Measurements from ENCODE around the gene GCGR.

Gene GCGR

DNA sequence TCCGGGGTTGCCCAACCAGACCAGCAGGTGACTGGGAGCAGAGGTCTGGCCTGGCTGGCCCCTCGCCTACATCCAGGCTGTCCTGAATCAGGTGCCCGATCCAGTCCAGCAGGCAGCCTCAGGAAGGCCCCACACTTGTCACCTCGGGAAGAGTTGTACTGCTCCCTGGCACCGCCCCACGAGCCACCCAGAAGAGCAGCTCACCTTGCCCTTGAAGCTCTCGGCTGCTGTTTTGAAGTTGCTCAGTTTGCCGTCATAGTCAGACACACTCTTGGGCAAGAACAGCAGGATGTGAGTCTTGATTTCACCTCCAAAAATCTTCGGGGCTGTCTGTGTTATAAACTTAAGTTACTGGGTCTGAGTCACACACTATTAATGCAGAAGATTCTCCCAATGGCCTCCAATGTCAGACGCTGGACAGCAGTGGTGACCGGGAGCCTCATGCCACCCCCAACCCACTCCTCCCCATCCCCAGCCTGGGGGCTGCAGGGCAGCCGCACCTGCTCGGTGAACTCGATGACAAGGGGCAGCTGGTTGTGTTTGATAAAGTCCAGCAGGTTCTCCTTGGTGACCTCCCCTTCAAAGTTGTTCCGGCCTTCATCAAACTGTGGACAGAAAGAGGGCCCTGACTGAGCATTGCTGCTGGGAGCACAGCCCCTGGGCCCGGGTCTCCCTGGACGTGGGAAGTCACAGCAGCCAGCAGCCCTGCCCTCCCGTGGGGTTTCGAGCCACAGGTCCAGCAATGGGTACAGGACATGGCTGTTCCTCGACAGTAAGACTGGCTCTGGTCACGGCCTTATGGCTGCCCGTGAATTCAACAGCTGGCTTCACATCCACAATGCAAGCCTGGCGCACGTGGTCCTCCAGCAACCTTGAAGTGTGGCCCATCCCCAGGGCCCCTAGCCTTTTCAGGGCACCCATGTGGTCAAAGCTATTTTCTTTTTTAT is 43.1 kb downstream of the GCGR start:
- DNase-seq (ENCODE audit: low spot score) = no peak

DNA sequence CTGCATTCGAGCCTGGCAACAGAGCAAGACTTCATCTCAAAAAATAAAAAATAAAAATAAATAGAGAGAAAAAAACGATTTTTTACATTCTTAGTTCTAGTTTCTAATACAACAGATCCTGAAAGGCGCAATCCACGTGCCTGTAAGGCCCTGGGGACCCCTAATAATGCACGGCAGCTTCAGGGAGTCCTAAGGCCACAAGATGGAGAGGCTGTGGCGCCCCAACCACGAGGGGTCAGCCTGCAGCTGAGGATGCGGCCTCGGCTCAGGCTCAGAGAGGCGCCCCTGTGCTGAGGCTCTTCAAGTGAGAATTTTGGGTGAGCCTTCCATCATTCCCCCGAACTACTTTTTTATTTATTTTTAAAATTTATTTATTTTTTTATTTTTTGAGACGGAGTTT is 45.5 kb downstream of the GCGR start:
- no peak for DNase-seq (ENCODE audit: low spot score)

DNA sequence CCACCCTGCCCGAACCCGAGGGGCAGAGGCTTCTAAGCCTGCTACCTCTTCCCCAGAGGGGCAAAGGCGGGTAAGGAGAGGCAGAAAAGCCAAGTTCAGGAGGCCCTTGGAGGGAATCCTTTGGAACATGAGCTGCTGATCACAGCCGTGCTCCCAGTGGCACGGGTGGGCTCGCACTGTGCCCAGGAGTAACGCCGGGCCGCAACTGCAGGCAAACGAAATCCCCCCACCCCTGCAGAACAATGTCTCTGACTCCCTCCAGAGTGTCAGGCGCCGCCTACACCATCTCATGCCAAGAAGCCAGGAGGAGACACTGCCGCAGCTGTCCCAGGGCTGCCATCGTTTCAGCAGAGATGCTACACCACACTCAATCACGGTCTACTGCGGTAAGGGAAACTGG is 47.5 kb downstream of the GCGR start:
- no peak for DNase-seq (ENCODE audit: low spot score)

DNA sequence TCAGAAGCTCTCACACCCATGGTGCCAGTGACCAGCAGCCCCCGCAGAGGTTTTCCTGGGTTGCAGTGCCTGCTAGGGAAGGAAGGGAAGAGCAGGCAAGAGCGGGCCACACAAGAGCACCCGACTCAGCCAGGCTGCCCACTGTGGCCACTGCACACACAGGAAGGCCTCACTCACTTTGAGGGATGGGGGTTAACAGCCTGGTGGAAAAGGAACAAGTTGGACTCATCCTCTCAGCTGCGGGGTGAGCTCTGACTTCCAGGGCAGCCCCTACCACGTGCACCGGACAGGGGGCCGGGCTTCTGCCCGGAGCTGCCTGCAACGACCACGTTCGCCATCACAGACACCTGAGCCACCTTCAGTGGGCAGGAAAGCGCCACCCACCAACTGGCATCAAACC is 48.3 kb downstream of the GCGR start:
- DNase-seq (ENCODE audit: low spot score) = no peak

DNA sequence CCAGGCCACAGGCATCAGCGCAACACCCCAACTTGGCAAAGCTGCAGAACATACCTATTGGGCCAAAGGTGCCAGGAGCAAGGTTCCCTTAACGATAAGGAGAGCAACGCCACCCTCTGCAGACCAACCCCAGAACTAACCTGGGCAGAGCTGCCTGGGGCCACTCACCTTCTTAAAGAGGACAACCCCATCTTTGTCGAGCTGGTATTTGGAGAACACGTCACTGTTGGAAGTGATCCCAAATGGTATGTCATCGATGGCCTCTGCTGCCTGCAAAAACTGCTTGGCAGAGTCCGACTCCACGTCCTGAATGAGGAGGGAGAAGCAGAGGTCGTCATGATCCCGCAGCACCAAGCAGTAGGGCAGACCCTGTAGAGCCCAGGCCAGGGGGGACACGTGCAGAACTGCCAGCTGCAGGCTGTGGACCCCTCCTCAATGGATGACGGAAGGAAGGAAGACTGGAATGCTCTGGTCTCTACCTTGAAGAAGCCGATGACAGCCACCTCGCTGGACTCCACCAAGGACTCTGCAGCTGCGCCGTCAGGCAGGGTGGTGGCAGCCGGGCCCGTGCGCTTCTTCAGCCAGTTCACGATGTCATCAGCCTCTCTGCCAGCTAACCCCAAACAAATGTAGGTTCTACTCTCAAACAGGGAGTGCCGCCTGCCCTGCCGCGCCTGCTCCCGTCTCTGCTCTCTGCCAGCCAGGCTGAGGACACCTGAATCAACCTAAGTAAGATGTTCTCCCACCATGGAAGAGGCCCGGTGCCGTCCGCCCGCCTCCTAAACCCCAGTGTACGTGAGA is 51.2 kb downstream of the GCGR start:
- no peak for DNase-seq (ENCODE audit: low spot score)

DNA sequence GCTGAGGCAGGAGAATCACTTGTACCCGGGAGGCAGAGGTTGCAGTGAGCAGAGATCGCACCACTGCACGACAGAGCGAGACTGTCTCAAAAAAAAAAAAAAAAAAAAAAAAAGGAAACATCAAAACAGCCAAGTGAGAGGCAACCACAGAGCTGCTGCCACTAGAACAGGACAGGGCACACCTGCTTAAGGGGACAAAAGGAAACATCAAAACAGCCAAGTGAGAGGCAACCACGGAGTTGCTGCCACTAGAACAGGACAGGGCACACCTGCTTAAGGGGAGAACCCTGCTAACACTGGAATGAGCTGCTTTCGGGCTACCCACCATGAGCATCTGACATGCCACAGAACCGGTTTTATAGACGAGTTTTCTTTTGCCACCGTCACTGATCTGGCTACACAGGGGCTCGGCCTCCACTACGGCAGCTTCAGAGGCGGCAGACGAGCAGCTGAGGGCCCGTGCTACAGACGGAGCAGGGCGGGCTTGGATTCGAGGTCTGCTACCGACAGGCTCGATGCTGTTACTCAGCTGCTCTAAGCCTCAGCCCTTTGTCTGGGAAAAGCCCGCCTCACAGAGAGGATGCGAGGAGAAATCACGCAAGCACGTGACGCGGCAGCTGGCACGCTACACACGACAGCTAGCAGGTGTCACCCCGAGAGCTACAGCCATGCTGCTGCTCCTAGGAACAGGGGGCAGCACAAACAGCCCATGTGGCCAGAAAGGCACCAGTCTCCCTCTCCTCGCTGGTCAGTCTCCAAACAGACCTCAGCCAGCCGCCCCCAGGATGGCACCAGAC is 54.4 kb downstream of the GCGR start:
- no peak for DNase-seq (ENCODE audit: low spot score)

DNA sequence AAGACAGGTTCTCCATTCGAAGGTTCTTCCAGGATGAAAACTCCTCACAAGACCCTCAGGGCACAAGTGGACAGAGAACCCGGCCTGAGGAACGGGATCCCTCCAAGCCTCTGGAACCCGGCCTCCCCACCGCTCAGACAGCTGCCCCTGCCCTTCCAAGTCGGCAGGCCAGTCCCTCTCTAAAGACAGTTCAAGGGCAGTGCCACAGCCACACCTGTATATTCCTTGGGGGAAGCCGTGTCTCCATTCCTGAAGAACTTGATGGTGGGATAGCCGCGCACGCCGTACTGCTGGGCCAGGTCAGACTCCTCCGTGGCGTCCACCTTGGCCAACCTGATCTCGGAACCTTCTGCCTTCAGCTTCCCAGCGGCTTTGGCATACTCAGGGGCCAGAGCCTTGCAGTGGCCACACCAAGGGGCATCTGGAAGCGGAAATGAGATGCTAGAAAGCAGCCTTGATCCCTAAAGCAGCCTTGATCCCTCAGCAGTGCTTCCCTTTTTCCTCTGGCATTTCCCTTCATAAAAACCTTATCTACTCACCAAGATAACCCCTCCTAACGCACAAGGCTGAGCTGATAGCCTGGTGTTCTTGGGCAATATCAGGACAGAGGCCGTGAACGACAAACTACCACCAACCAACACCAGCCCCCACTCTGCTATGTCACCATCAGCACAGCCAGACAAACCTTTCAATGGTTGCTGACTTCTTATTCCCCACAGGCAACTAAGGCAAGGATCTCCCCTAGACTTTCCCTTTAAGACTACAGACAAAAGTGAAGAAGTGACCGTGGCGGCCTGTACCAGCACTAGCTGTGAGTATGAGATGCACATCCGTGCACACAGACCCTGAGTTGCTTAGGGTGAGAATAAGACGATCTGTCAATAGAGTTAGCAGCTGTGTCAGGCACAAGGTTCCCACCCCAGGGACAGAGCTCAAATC is 55.3 kb downstream of the GCGR start:
- no peak for DNase-seq (ENCODE audit: low spot score)

DNA sequence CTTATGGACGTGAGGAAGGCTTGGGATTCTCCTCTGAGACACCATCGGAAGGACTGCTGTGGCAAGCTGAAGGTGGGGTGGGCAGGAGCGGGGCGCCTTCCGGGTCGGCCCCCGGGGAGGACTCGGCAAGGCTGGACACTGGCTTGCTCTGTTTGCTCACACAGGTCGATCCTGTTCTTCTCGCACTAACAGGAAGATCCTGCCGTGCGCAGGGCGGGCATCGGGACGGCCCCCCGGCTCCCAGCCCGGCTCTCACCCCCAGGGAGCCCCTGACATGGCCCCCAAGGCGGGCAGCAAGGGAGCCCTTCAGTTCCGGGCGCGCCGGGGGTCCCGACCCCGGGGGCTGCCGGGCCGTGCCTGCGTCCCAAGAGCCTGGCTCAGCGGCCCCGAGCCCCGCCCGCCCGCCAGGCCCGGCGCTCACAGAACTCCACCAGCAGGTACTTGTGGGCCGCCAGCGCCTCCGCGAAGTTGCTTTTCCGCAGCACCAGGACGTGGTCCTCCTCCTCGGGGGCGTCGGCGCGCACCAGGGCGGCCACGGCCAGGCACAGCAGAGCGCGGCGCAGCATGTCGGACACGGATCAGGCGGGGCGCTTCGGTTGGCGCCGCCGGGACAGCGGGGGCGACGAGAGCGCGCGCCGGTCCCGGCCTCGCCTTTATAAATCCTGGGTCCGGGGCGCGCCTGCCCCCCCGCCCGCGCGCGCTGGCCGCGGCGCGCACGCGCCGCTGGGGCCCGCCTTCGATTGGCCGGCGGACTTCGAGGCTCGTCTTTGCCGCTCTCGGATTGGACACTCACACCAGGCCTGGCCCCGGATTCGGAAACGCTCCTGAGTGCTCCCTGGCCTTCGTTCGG is 56.2 kb downstream of the GCGR start, which contains the start of gene P4HB:
TSS of gene P4HB (minus strand) at position 630 of the 850 bp plus-strand sequence. CDS start at position 566, 64 bp downstream.
- no peak for DNase-seq (ENCODE audit: low spot score)

DNA sequence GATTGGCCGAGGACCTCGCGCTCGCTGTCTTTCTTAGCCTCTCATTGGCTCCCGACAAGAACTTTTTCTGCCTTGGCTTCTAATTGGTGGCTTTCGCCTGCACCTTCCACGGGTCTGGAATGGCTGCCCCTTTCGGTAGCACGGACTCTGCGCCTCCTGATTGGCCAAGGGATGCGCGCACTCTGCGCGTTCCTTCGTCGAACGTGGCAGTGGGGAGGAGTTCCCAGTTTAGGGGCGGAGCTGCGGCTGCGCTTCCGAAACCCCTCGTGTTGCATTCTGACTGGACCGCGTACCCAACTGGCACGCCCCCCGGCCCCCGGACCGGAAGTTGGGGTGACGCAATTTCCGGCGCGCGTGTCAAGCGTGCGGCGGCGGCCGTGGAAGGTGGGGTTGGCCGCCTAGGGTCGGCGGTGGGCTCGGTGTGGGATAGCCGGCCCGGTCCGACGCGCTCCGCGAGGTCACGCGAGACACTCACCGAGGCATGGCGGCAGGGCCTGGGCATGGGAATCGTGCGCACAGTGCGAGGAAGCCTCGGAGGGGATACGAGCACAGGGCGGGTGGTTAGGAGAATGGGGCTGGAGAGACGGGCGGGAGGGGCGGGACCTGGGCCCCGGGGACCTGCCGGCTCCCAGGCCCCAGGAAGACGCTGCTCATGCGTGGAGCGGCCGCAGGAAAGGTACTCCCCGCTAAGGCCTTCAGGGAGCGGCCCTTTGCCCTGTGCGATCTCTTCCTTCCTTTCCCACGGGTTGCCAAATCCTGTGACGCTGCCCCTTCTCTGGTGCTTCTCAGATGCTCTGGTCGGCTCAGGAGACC is 57.0 kb downstream of the GCGR start:
- DNase-seq (ENCODE audit: low spot score) = peak; percentile 100

DNA sequence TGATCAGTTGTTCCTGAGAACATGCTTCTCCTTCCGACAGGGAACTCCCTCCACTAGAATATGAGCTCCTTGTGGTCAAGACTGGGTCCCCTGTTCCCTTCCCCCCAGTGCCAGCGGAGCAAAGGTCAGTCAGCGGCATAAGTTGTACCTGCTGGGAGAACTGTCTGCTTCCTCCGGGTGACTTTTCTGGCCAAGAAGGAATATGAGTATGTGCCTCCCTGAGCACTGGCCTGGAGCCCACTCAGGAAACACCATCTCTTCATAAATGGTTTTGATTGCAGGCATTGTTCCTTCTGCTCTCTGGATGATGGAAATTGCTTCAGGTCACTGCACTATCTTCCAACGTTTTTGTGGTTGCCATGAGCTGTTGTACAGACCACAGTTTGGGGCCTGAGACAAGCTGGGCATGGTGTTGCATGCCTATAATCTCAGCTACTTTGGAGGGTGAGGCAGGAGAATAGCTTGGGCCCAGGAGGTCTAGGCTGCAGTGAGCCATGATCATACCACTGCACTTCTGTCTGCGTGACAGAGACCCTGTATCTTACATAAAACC is 59.2 kb downstream of the GCGR start:
- no peak for DNase-seq (ENCODE audit: low spot score)

Measured in activated CD4-positive, alpha-beta T cell treated with anti-CD3 and anti-CD28 coated beads, Interleukin-2, Interleukin-4, amounts not matched to agents 100 ng/mL and 50 ng/mL, durations not matched to agents 16 hours and 8 hours (primary cell).